ENCODE results near the gene CDK5R1.
"Not testable (repeated sequence)": the region's sequence is repeated elsewhere in the genome, so short reads cannot be mapped to it uniquely, and the experiment has no call there.

CDK5R1 gene

GRCh38 chr17:32520104-32520701 is 33.4 kb downstream of the CDK5R1 start:
- DNase-seq (ENCODE audit: insufficient read length, low spot score): no peak
- no peak for FAIRE-seq
- no peak for TF ChIP-seq POLR2A (IDR thresholded peaks at IDR 0.05; ENCODE audit: low read depth, low read length)

- no peak for FAIRE-seq
- no peak for DNase-seq (ENCODE audit: insufficient read length, low spot score)
- TF ChIP-seq POLR2A (IDR thresholded peaks at IDR 0.05; ENCODE audit: low read depth, low read length): no peak
Measured at GRCh38 chr17:32520737-32521404, 34.1 kb downstream of the CDK5R1 start.

- FAIRE-seq: no peak
Measured at GRCh38 chr17:32523017-32523680, 36.4 kb downstream of the CDK5R1 start.

GRCh38 chr17:32523827-32524552 is 37.2 kb downstream of the CDK5R1 start:
- TF ChIP-seq POLR2A (IDR thresholded peaks at IDR 0.05; ENCODE audit: low read depth, low read length): no peak
- FAIRE-seq (no peak), DNase-seq (ENCODE audit: insufficient read length, low spot score) (no peak)

More at GRCh38 chr17:32523017-32523680, 36.4 kb downstream of the CDK5R1 start:
- no peak for DNase-seq (ENCODE audit: insufficient read length, low spot score)
- TF ChIP-seq POLR2A (IDR thresholded peaks at IDR 0.05; ENCODE audit: low read depth, low read length): no peak

GRCh38 chr17:32524553-32524880 is 37.7 kb downstream of the CDK5R1 start:
- not testable (repeated sequence) for DNase-seq (ENCODE audit: insufficient read length, low spot score); FAIRE-seq

- FAIRE-seq (no peak), DNase-seq (ENCODE audit: insufficient read length, low spot score) (no peak)
- TF ChIP-seq POLR2A (IDR thresholded peaks at IDR 0.05; ENCODE audit: low read depth, low read length): no peak
Measured at GRCh38 chr17:32525122-32525521, 38.3 kb downstream of the CDK5R1 start.

GRCh38 chr17:32527146-32527545 is 40.4 kb downstream of the CDK5R1 start:
- no peak for TF ChIP-seq POLR2A (IDR thresholded peaks at IDR 0.05; ENCODE audit: low read depth, low read length)
- DNase-seq (ENCODE audit: insufficient read length, low spot score) (no peak), FAIRE-seq (no peak)

- FAIRE-seq (no peak), DNase-seq (ENCODE audit: insufficient read length, low spot score) (no peak)
- no peak for TF ChIP-seq POLR2A (IDR thresholded peaks at IDR 0.05; ENCODE audit: low read depth, low read length)
Measured at GRCh38 chr17:32528825-32529224, 42.0 kb downstream of the CDK5R1 start.

GRCh38 chr17:32529604-32530003 is 42.8 kb downstream of the CDK5R1 start:
- DNase-seq (ENCODE audit: insufficient read length, low spot score) (no peak), FAIRE-seq (no peak)

GRCh38 chr17:32533296-32533695 is 46.5 kb downstream of the CDK5R1 start:
- TF ChIP-seq POLR2A (IDR thresholded peaks at IDR 0.05; ENCODE audit: low read depth, low read length): no peak
- no peak for FAIRE-seq

More at GRCh38 chr17:32529604-32530003, 42.8 kb downstream of the CDK5R1 start:
- no peak for TF ChIP-seq POLR2A (IDR thresholded peaks at IDR 0.05; ENCODE audit: low read depth, low read length)

GRCh38 chr17:32536736-32537643 is 50.2 kb downstream of the CDK5R1 start:
- FAIRE-seq: no peak

More at GRCh38 chr17:32533296-32533695, 46.5 kb downstream of the CDK5R1 start:
- DNase-seq (ENCODE audit: insufficient read length, low spot score): no peak

More at GRCh38 chr17:32536736-32537643, 50.2 kb downstream of the CDK5R1 start:
- no peak for TF ChIP-seq POLR2A (IDR thresholded peaks at IDR 0.05; ENCODE audit: low read depth, low read length)
- no peak for DNase-seq (ENCODE audit: insufficient read length, low spot score)
